H1 (cell line): ENCODE data around the gene WNT9A. TPM values are rescaled to one million over a fixed set of nuclear protein-coding genes. Genes with fewer than 3 reads are reported as not detected.

Source experiments
- CTCF ChIA-PET: fragments of 300-600 bp; sonication (Branson Sonifier 250); formaldehyde crosslinking; loops from one replicate; lab custom pipeline; 2021; ENCODE audit not compliant: partially characterized antibody; lab: Charles Lee
- POLR2A ChIA-PET: fragments of 300-600 bp; sonication (Branson Sonifier 250); formaldehyde crosslinking; loops from one replicate; lab custom pipeline; 2021; ENCODE audit warnings: inconsistent platforms; ENCODE audit not compliant: partially characterized antibody; lab: Charles Lee
- DNase-seq, 2 experiments: peaks; one replicate each; pipeline versions ENCODE4 v3.0.0 to v3.0.0-alpha.2; 2010 to 2022; ENCODE audit warnings: low spot score in 2 of 2, low read depth in 1 of 2, mixed read lengths in 1 of 2
- FAIRE-seq: peaks from 2 replicates; lab custom pipeline; 2011; peaks lifted over from hg19 to GRCh38; lab: Jason Lieb, UNC
- H2AFZ ChIP-seq: 2 replicates; pipeline ENCODE4 v1.8.1; 2012; ENCODE audit warnings: low read length, inconsistent platforms
- H2AK5ac ChIP-seq: 2 replicates; pipeline ENCODE4 v1.6.1; 2013; ENCODE audit warnings: low read depth, low read length
- H2BK120ac ChIP-seq: replicated peaks from 2 replicates; pipeline ENCODE3; 2013; ENCODE audit warnings: low read depth, low read length, inconsistent platforms
- H2BK12ac ChIP-seq: 2 replicates; pipeline ENCODE4 v1.6.1; 2013; ENCODE audit warnings: low read depth, low read length
- H2BK15ac ChIP-seq: 2 replicates; pipeline ENCODE4 v1.6.1; 2013; ENCODE audit warnings: low read length
- H2BK20ac ChIP-seq: 2 replicates; pipeline ENCODE4 v1.6.1; 2013; ENCODE audit warnings: low read length
- H2BK5ac ChIP-seq: 2 replicates; pipeline ENCODE4 v1.6.1; 2013; ENCODE audit warnings: low read depth, low read length
- H3K14ac ChIP-seq: 2 replicates; pipeline ENCODE4 v1.6.1; 2013; ENCODE audit warnings: inconsistent platforms; ENCODE audit not compliant: insufficient read length
- H3K18ac ChIP-seq: 2 replicates; pipeline ENCODE4 v1.6.1; 2013; ENCODE audit warnings: low read length; ENCODE audit errors: extremely low read depth
- H3K23ac ChIP-seq: 2 replicates; pipeline ENCODE4 v1.6.1; 2013; ENCODE audit warnings: inconsistent platforms; ENCODE audit not compliant: insufficient read length
- H3K23me2 ChIP-seq: 2 replicates; pipeline ENCODE4 v1.6.1; 2013; ENCODE audit warnings: low read depth, low read length
- H3K27ac ChIP-seq: 2 replicates; pipeline ENCODE4 v1.6.1; 2011; ENCODE audit warnings: low read depth, low read length, inconsistent platforms
- H3K27me3 ChIP-seq, 4 experiments: replicated peaks in 1 of 4; 1 replicate in 1 of 4; 2 replicates in 3 of 4; pipeline versions ENCODE4 v1.6.1 to v1.8.1; 2011 to 2013; ENCODE audit warnings: low read length in 3 of 4, mild to moderate bottlenecking in 3 of 4, inconsistent platforms in 2 of 4, mixed read lengths in 2 of 4, moderate library complexity in 1 of 4; ENCODE audit not compliant: control insufficient read depth in 3 of 4, insufficient read depth in 3 of 4; ENCODE audit errors: extremely low read depth in 1 of 4
- H3K36me3 ChIP-seq, 4 experiments: 2 replicates each; pipeline versions ENCODE4 v1.6.1 to v1.8.1; 2011 to 2013; ENCODE audit warnings: mild to moderate bottlenecking in 4 of 4, low read length in 3 of 4, moderate library complexity in 2 of 4, control low read depth in 1 of 4, inconsistent platforms in 1 of 4; ENCODE audit not compliant: insufficient read depth in 4 of 4, control insufficient read depth in 2 of 4
- H3K4ac ChIP-seq: replicated peaks from 2 replicates; pipeline ENCODE3; 2013; ENCODE audit warnings: low read length, low read depth, mixed read lengths, inconsistent platforms; ENCODE audit not compliant: insufficient read length
- H3K4me1 ChIP-seq, 4 experiments: replicated peaks in 1 of 4; 1 replicate in 1 of 4; 2 replicates in 3 of 4; pipeline versions ENCODE4 v1.6.1 to v1.8.1; 2011 to 2013; ENCODE audit warnings: low read length in 3 of 4, inconsistent platforms in 2 of 4, mixed read lengths in 1 of 4; ENCODE audit not compliant: insufficient read depth in 4 of 4, control insufficient read depth in 3 of 4
- H3K4me2 ChIP-seq, 2 experiments: 2 replicates each; pipeline versions ENCODE4 v1.6.1 to v1.8.1; 2011 to 2013; ENCODE audit warnings: low read depth in 2 of 2, low read length in 2 of 2, control low read depth in 1 of 2, inconsistent platforms in 1 of 2, mild to moderate bottlenecking in 1 of 2; ENCODE audit not compliant: insufficient read depth in 1 of 2
- H3K4me3 ChIP-seq, 4 experiments: fragments of 200-600, 300-600 bp in 1 of 4; sonication (generic), shearing (Covaris generic), sonication (Bioruptor Twin) in 1 of 4; 2 replicates each; pipeline versions ENCODE4 v1.5.1 to v1.8.1; 2011 to 2016; ENCODE audit warnings: low read length in 4 of 4, low read depth in 3 of 4, control low read depth in 2 of 4, inconsistent platforms in 2 of 4, mild to moderate bottlenecking in 2 of 4, mixed read lengths in 1 of 4, moderate library complexity in 1 of 4; ENCODE audit not compliant: insufficient read depth in 2 of 4; ENCODE audit errors: extremely low read depth in 1 of 4
- H3K56ac ChIP-seq: replicated peaks from 2 replicates; pipeline ENCODE3; 2013; ENCODE audit warnings: low read depth, mild to moderate bottlenecking, mixed read lengths, low read length, inconsistent platforms; ENCODE audit not compliant: insufficient read length
- H3K79me1 ChIP-seq: 2 replicates; pipeline ENCODE4 v1.6.1; 2013; ENCODE audit warnings: low read depth, low read length, control low read depth
- H3K79me2 ChIP-seq, 2 experiments: 2 replicates each; pipeline versions ENCODE4 v1.6.1 to v1.8.1; 2012 to 2013; ENCODE audit warnings: low read length in 2 of 2, mild to moderate bottlenecking in 2 of 2, inconsistent platforms in 1 of 2; ENCODE audit not compliant: insufficient read depth in 2 of 2, control insufficient read depth in 1 of 2
- H3K9ac ChIP-seq, 4 experiments: replicated peaks in 1 of 4; 1 replicate in 1 of 4; 2 replicates in 3 of 4; pipeline versions ENCODE4 v1.6.1 to v1.8.1; 2011 to 2013; ENCODE audit warnings: low read depth in 3 of 4, low read length in 3 of 4, control low read depth in 2 of 4, mild to moderate bottlenecking in 2 of 4, moderate library complexity in 2 of 4, inconsistent platforms in 1 of 4; ENCODE audit errors: extremely low read depth in 1 of 4
- H3K9me3 ChIP-seq, 2 experiments: 2 replicates each; pipeline versions ENCODE4 v1.6.1 to v1.8.1; 2012 to 2013; ENCODE audit warnings: mild to moderate bottlenecking in 2 of 2, moderate library complexity in 2 of 2, control low read depth in 1 of 2, inconsistent platforms in 1 of 2, low read depth in 1 of 2, low read length in 1 of 2, mixed read lengths in 1 of 2; ENCODE audit not compliant: insufficient read depth in 2 of 2
- H4K20me1 ChIP-seq, 2 experiments: replicated peaks in 1 of 2; 2 replicates each; pipeline versions ENCODE3 to v1.8.1; 2011 to 2013; ENCODE audit warnings: inconsistent platforms in 2 of 2, low read length in 2 of 2, mild to moderate bottlenecking in 1 of 2; ENCODE audit not compliant: insufficient read depth in 2 of 2, control insufficient read depth in 1 of 2
- H4K5ac ChIP-seq: 2 replicates; pipeline ENCODE4 v1.6.1; 2013; ENCODE audit warnings: low read length, low read depth, mixed read lengths, inconsistent platforms; ENCODE audit not compliant: insufficient read length
- H4K8ac ChIP-seq: 2 replicates; pipeline ENCODE4 v1.8.0; 2013; ENCODE audit warnings: mild to moderate bottlenecking, moderate library complexity, low read length, inconsistent platforms; ENCODE audit not compliant: insufficient read depth; ENCODE audit errors: extremely low read depth
- H4K91ac ChIP-seq: replicated peaks from 2 replicates; pipeline ENCODE3; 2013; ENCODE audit warnings: low read length, mixed read lengths, inconsistent platforms; ENCODE audit not compliant: insufficient read length
- CTCF ChIP-seq, 3 experiments: IDR thresholded peaks; 1 replicate in 2 of 3; 2 replicates in 1 of 3; pipeline versions ENCODE4 v1.5.1 to v1.6.1; 2011; ENCODE audit warnings: low read length in 3 of 3, mild to moderate bottlenecking in 3 of 3, inconsistent platforms in 2 of 3, low read depth in 1 of 3, moderate library complexity in 1 of 3; ENCODE audit not compliant: insufficient read depth in 1 of 3; ENCODE audit errors: control extremely low read depth in 1 of 3
- HDAC2 ChIP-seq, 2 experiments: fragments of 300-600 bp in 1 of 2; sonication (generic) in 1 of 2; IDR thresholded peaks; 2 replicates each; pipeline ENCODE4 v1.6.1; 2011 to 2012; ENCODE audit warnings: low read depth in 2 of 2, low read length in 2 of 2, mild to moderate bottlenecking in 2 of 2, moderate library complexity in 2 of 2, borderline replicate concordance in 1 of 2, inconsistent platforms in 1 of 2
- KDM4A ChIP-seq: IDR thresholded peaks from one replicate; pipeline ENCODE4 v1.7.1; 2012; ENCODE audit warnings: low read depth, mild to moderate bottlenecking, moderate library complexity, low read length, inconsistent platforms; ENCODE audit not compliant: severe bottlenecking
- KDM5A ChIP-seq: fragments of 200-600 bp; IDR thresholded peaks from 2 replicates; pipeline ENCODE4 v1.7.1; 2012; ENCODE audit warnings: mild to moderate bottlenecking, low read length, inconsistent platforms, mixed read lengths
- MAX ChIP-seq: IDR thresholded peaks from 2 replicates; pipeline ENCODE4 v1.6.1; 2012; ENCODE audit warnings: inconsistent platforms
- POLR2A ChIP-seq, 2 experiments: IDR thresholded peaks; 1 replicate in 1 of 2; 2 replicates in 1 of 2; pipeline ENCODE4 v1.6.1; 2011; ENCODE audit warnings: low read depth in 2 of 2, low read length in 2 of 2, mild to moderate bottlenecking in 2 of 2; ENCODE audit errors: control extremely low read depth in 1 of 2
- RNF2 ChIP-seq: fragments of 200-900, 300-1000 bp; sonication (generic); IDR thresholded peaks from 2 replicates; pipeline ENCODE4 v1.7.1; 2016; ENCODE audit warnings: borderline replicate concordance, low read depth, mild to moderate bottlenecking, antibody characterized with exemption, low read length; ENCODE audit not compliant: poor library complexity, severe bottlenecking; ENCODE audit errors: missing control alignments
- SIX5 ChIP-seq: IDR thresholded peaks from 2 replicates; pipeline ENCODE4 v1.6.1; 2011; ENCODE audit warnings: mild to moderate bottlenecking, low read depth, low read length
- SRF ChIP-seq: IDR thresholded peaks from 2 replicates; pipeline ENCODE4 v1.6.1; 2011; ENCODE audit warnings: mild to moderate bottlenecking, low read depth, low read length, moderate library complexity
- TCF12 ChIP-seq: IDR thresholded peaks from 2 replicates; pipeline ENCODE4 v1.6.1; 2011; ENCODE audit warnings: low read depth, mild to moderate bottlenecking, low read length
- ZNF274 ChIP-seq: IDR thresholded peaks from 2 replicates; pipeline ENCODE4 v1.7.0; 2012; ENCODE audit warnings: low read length, borderline replicate concordance; ENCODE audit errors: extremely low read depth
- WGBS, 2 experiments: shearing (Covaris generic) in 1 of 2; methylation state at CpG; one replicate each; pipeline versions ENCODE4 v1.1.6 to v1.1.7; 2013 to 2015; ENCODE audit warnings: low lambda C conversion rate in 2 of 2, mixed read lengths in 2 of 2, inconsistent platforms in 1 of 2, low coverage in 1 of 2, missing lambda C conversion rate in 1 of 2; ENCODE audit not compliant: insufficient replicate concordance in 2 of 2, insufficient coverage in 1 of 2, insufficient read length in 1 of 2; ENCODE audit errors: extremely low coverage in 1 of 2, missing lambda C conversion rate in 1 of 2; 5-methylcytosine and 5-hydroxymethylcytosine counted together
- polyA plus RNA-seq, 7 experiments: library from polyadenylated mRNA; depleted of rRNA in 3 of 7; stranded (reverse) in 5 of 7; unstranded in 2 of 7; fragments of >200 nt in 5 of 7; fragments of 200-250 nt in 2 of 7; gene quantifications; 1 replicate in 5 of 7; 2 replicates in 1 of 7; 4 replicates in 1 of 7; pipeline versions ENCODE4 v1.2.1 to v1.2.3, GENCODE V29; 2011 to 2013; ENCODE audit warnings: missing spikeins in 2 of 7, mixed read lengths in 2 of 7
- total RNA-seq: library from RNA; stranded (reverse); fragmentation: NEBNext Ultra II Directional; extraction: Animal tissue kit (Norgen Biotek cat#: 25700); gene quantifications from 2 replicates; pipeline ENCODE4 v1.2.1, GENCODE V29; 2021

WNT9A gene
- total and polyA plus RNA-seq, 2 of the 8 experiments (the other 6 are each of a cell fraction or from before 2014, with no cell fraction given), result 1.1 to 1.5 TPM

GRCh38 chr1:227869851-227870305 is 77.9 kb downstream of the WNT9A start:
- H3K27ac ChIP-seq, result no peak overlapping the region
- no peaks in the 10 kb centered on the region for H3K23me2 ChIP-seq
- no peak overlapping the region for H4K5ac ChIP-seq
- H2BK5ac ChIP-seq, result no peak overlapping the region
- H3K14ac ChIP-seq, result no peak overlapping the region
- no peaks in the 10 kb centered on the region for H4K20me1 ChIP-seq
- WGBS, 2 experiments, result 88% methylated on average over 5 of the region's 5 CpGs; no CpG with 5 or more reads in 1 of the 2 experiments
- H4K91ac ChIP-seq, result no peak overlapping the region
- no peaks in the 10 kb centered on the region for H3K36me3 ChIP-seq
- H3K9me3 ChIP-seq, result no peaks in the 10 kb centered on the region
- FAIRE-seq (no peak), DNase-seq (no peak)
- H2AFZ ChIP-seq, result no peak overlapping the region
- H3K4me1 ChIP-seq, result no peaks in the 10 kb centered on the region
- H3K4me2 ChIP-seq, result no peak overlapping the region
- H2BK15ac ChIP-seq, result no peak overlapping the region
- H2BK12ac ChIP-seq, result no peak overlapping the region
- no peak overlapping the region for H2AK5ac ChIP-seq
- no peak overlapping the region for H3K4ac ChIP-seq
- H3K9ac ChIP-seq, result no peak overlapping the region
- CTCF ChIA-PET, result no interaction called here
- H3K79me2 ChIP-seq, result no peaks in the 10 kb centered on the region
- POLR2A ChIA-PET, result interaction anchor here (0.6 kb wide), 1 partner anchor 34 kb away, joined by 3 read pairs; no protein-coding TSS in a partner anchor
- H3K4me3 ChIP-seq, result no peak overlapping the region
- no peaks in the 10 kb centered on the region for H3K79me1 ChIP-seq
- no peak overlapping the region for H3K18ac ChIP-seq
- no peak overlapping the region for H3K23ac ChIP-seq
- H3K27me3 ChIP-seq, result no peaks in the 10 kb centered on the region
- peak overlapping the region; percentile 11; the same call in 1 of the 2 replicates for H4K8ac ChIP-seq
- H2BK120ac ChIP-seq, result no peak overlapping the region
- no peak overlapping the region for H3K56ac ChIP-seq
- no peak overlapping the region for H2BK20ac ChIP-seq
- no peak for TF ChIP-seq POLR2A (IDR thresholded peaks at IDR 0.05; ENCODE audit: control extremely low read depth in 1 of 2, low read depth in 2 of 2, low read length in 2 of 2)
- no peak for TF ChIP-seq SIX5
- TF ChIP-seq HDAC2 (IDR thresholded peaks at IDR 0.05; ENCODE audit: borderline replicate concordance in 1 of 2, low read depth in 2 of 2, low read length in 2 of 2), result no peak
- TF ChIP-seq KDM4A, result no peak
- no peak for TF ChIP-seq KDM5A
- TF ChIP-seq TCF12, result no peak
- no peak for TF ChIP-seq ZNF274
- no peak for TF ChIP-seq SRF
- TF ChIP-seq RNF2, result no peak
- TF ChIP-seq MAX, result no peak
- no peak for TF ChIP-seq CTCF (IDR thresholded peaks at IDR 0.05; ENCODE audit: control extremely low read depth in 1 of 3, insufficient read depth in 1 of 3, low read depth in 1 of 3, low read length in 3 of 3)
